Measurements from ENCODE around the gene TMEM151B. TPM values are rescaled to one million over a fixed set of nuclear protein-coding genes. Genes with fewer than 3 reads are reported as not detected.
"Not testable (repeated sequence)": the region's sequence is repeated elsewhere in the genome, so short reads cannot be mapped to it uniquely, and the experiment has no call there.

Gene TMEM151B
- total RNA-seq, 1 experiment from 2014 or later, result not detected

DNA sequence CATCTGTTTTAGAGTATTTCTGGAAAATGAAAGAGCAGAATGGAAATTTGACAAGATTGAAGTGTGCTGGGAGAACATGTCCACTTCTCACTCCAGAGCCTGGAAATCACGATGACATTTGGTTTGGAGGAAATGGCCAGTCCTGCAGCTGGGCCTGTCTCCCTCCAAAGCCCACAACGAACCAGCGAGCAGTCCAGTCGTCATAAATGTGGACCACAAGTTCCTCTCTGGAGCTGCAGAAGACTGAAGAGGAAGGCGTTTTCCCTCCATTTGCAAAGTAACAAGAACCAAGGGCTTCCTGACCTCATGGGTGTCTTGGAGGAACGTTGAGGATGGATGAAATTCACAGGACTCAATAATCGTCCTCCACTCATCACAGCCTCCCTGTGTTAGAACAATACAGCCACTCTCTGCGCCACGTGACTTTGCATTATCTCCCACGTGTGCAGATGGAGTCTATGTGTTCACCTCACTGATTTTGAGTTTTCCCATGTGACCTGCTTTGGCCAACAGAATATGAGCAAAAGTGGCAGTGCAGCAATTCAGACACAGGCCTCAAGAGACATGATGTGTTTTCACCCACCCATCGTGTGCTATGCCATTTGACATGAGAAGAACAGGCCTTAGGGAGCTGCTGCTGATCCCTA, 63.1 kb downstream of the TMEM151B start:
- no peak for DNase-seq (ENCODE audit: low read depth)

- DNase-seq (ENCODE audit: low read depth), result no peak
Observed at GRCh38 chr6:44333942-44334341, 63.7 kb downstream of the TMEM151B start.

DNA sequence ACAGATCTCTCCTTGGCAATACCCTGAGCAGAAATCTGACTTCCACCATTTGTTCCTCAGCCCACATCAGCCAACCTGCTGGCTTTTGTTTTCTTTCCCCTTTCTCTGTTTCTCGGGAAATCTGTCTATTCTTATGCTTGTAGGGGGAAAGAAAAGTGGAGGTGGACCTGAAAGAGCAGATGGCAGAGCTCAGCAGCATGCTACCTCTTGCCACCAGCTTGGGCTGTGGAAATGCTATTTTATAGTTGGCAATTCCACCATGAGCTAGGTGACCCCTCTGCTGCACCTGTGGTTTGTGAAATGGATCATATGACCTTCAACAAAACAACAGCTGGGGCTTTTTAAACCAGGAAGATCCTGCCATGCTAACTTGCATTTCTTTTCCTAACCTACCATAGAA, 65.4 kb downstream of the TMEM151B start:
- no peak for DNase-seq (ENCODE audit: low read depth)

- peak; percentile 59 for DNase-seq (ENCODE audit: low read depth)
Observed at GRCh38 chr6:44338228-44339122, 68.2 kb downstream of the TMEM151B start.

DNA sequence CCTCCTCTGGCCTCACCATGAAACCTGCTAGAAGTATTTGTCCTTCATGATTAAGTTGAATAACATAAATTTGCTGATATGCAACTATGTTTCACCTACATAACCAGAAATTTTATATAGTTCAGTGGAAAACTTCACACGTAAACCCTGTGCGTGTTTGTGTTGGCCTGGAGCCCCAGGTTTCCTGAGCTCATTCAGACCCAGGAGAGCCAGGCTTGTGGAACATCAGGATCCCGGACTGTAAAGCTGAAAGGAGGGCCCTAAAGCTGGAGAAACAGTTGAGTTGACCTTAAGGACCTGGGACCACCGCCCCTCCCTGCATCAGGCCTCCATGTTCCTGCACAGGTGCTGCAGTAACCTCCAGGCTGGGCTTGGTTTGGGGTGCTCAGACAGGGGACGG, 69.1 kb downstream of the TMEM151B start:
- no peak for DNase-seq (ENCODE audit: low read depth)

DNA sequence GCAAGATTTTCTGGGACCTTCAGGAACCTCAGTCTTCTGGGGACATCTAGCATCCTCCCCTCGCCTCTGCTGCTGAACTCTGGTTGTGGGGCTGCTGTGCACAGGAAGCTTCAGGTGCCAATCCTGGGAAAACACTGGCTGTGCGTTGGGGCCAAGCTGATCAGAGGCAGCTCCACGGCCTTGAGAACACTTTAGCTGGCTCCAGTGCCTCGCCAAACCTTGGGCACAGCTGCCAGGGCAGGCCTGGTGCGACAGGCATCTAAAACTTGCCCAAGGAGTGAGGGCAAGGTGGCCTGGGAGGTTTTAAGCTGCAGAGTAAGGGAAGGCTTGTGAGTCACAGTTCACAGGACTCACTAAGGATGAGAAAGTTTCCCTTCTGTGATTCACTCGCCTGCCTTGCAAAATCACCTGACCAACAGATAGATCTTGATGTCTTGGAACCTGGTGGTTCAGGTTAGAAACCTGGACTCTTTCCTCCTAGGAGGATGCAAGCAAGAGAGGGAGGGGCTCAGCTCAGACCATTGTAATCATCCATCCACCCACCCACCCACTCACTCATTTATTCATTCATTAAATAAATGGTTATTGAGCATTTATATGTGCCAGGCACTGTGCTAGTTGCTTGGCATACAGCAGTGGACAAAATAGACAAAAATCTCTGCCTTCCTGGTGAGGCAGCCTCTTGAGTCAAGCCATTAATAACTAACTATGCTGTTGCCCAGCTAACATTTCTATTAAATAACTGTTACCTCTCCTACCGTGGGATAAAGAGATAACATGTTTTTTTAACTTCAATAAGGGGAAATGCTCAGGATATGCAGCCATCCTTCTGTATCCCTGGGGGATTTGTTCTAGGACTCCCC, 69.7 kb downstream of the TMEM151B start:
- peak; percentile 78 for DNase-seq (ENCODE audit: low read depth)

- DNase-seq (ENCODE audit: low read depth), result no peak
Observed at GRCh38 chr6:44341095-44341890, 71.0 kb downstream of the TMEM151B start.

DNA sequence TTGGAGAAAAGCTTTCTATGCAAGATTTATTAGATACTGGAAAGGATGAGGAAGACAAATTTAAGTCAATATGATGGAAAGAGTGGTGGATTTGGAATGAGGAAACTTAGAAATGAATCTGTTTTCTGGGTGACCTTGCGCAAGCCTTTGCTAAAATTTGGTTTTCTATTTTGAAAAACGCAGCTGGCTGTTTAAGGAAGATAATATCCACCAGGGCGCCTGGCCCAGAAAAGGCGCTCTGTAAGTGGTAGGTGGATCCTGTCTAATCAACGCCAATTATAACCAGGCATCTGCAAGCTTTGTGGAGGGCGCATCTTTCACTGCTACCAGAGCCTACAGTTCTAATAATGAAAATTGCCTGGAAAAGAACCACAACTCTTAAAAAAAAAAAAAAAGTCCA, 71.8 kb downstream of the TMEM151B start:
- no peak for DNase-seq (ENCODE audit: low read depth)

DNA sequence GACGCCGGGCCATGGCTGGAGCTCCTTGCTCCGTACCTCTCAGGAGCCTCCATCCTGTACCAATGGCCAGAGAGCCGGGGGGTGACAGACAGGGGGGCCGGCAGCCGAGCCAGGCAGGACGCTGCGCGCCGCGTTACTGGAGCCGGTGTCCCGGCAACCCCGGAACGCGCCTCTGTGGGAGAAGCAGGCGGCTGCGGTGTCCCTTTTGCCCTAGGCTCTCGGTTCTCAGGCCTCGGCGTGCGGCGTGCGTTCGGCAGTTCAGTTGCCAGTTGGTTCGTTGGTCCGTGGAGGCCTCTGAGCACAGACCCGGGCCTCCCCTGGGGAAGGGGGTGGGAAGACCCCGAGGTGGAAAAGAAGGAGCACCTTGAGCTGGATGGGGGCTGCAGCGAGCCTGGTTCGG, 72.2 kb downstream of the TMEM151B start, which contains the start of gene SPATS1:
Gene SPATS1, plus strand, starts transcription at position 162 of the 400 bp plus-strand sequence. CDS start 446 bp downstream, outside the sequence.
- DNase-seq (ENCODE audit: low read depth), result no peak

- DNase-seq (ENCODE audit: low read depth), result not testable (repeated sequence)
Observed at GRCh38 chr6:44346818-44347217, 76.6 kb downstream of the TMEM151B start.

GRCh38 chr6:44349904-44350649, 79.8 kb downstream of the TMEM151B start:
- no peak for DNase-seq (ENCODE audit: low read depth)

DNA sequence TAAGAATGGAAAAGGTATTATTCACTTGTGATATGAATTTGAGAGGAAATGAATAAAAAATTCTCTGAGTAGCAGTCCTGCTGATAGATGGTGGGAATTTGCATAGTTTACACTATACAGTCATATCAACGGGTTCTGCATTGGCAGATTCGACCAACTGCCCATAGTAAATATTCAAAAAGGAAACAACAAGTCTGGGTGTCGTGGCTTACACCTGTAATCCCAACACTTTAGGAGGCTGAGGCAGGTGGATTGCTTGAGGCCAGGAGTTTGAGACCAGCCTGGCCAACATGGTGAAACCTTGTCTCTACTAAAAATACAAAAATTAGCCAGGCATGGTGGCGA, 80.4 kb downstream of the TMEM151B start:
- DNase-seq (ENCODE audit: low read depth), result not testable (repeated sequence)

- no peak for DNase-seq (ENCODE audit: low read depth)
Observed at GRCh38 chr6:44352259-44352658, 82.0 kb downstream of the TMEM151B start.

DNA sequence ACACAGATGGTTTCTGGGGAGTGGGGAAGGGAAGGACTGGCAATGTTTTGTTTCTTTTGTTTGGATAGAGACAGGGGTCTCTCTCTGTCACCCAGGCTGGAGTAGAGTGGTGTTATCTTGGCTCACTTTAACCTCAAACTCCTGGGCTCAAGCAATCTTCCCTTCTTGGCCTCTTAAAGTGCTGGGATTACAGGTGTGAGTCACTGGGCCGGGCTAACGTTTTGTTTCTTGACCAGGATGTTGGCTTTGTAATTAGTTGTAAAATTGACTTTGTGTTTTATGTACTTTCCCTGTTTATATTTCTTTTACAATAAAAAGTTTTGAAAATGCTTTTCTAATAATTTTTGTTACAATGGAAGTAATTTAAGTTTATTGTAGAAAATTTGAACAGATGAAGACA, 83.1 kb downstream of the TMEM151B start:
- DNase-seq (ENCODE audit: low read depth), result peak; percentile 40

DNA sequence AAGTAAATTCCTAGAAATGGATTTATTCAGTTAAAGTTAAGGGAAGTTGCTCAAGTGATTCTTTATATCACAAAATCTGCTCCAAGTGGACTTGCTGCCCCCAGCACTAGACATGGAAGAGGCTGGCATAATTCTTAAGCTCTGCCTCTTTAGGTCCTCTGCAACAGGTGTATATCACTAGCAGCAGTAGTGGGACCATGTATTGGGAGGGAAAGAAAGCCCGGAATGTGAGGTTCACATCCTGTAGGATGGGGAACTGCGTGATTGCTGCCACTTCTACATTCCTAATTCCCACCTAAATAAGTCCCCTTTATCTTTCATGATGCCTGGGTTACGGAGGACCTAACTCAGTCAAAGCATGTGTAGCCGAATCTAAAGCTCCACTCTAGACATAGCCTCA, 85.4 kb downstream of the TMEM151B start:
- no peak for DNase-seq (ENCODE audit: low read depth)

DNA sequence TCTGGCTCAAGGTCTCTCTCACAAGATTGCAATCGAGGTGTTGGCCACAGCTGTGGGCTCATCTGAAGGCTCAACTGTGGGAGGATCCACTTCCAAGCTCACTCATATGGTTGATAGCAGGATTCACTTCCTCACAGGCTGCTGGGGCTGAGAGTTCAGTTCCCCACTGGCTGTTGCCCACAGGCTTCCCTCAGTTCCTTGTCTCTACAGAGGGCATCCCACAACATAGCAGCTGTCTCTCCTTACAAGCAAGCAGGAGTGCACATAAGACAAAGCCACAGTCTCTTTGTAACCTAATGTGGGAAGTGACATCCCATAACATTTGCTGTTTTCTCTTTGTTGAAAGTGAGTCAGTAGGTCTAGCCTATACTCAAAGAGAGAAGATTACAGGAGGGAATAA, 86.2 kb downstream of the TMEM151B start:
- no peak for DNase-seq (ENCODE audit: low read depth)
